GM19043 (cell line): Measurements from ENCODE around the gene CALN1.
"Not testable (repeated sequence)": the region's sequence is repeated elsewhere in the genome, so short reads cannot be mapped to it uniquely, and the experiment has no call there.

ENCODE experiments used
- ATAC-seq: cut with Tn5 transposase; IDR thresholded peaks from one replicate; pipeline ENCODE4 v1.9.1; 2021; ENCODE audit warnings: low read depth; ENCODE audit not compliant: unreplicated experiment

The CALN1 gene

DNA sequence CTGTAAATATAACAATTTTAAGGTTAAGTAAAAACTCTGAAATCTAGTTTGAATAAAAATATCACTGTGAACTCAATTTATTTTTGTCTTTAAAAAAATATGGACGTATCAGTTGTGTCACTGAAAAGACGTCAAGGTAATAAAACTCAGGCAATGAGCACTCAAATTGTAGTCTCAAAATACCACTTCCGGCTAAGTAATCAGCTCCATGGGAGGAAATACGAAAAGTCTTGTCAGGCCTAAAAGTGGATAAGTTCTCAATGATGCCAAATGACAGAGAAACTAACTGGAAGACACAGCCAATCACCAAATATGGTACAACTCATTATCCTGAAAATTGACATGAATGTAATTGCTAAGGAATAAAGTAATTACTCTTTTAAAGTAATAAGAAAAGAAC lies 719 bp downstream of the CALN1 start:
- ATAC-seq, result no peak

DNA sequence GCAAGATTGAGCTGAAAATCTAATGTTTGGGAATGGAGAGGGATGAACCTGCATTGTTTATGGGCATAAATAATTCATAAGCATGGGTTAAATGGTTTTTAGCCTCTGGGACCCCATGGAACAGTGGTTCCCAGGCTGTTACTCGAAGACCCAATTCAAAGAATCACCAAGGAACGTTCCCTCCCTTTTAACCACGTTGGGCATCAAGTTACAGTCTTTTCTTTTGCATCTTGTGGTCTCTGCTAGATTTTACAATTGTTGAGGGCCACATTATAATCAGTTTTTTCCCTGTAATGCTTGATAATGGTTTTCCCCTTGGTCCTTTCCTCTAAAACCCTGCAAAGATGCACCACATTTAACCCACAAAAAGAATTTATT lies 2.5 kb downstream of the CALN1 start:
- ATAC-seq, result no peak

DNA sequence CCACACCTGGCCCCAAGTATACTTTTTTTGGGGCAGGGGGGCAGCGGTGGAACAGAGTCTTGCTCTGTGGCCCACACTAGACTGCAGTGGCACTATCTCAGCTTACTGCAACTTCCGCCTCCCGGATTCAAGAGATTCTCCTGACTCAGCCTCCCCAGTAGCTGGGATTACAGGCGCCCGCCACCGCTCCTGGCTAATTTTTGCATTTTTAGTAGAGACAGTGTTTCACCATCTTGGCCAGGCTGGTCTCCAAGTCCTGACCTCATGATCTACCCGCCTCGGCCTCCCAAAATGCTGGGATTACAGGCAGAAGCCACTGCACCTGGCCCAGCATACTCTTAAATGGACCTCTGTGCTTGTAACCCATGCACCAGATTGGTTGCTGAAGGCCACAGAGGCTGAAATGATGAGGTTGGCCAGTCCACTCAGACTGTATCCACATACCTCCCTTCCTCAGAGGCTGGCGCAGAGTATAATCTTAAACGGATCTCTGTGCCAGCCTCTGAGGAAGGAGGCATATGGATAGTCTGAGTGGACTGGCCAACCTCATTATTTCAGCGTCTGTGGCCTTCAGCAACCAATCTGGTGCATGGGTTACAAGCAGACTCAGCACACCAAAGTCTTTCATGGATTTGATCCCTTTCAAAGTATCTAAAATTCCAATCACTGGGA lies 3.0 kb downstream of the CALN1 start:
- no peak for ATAC-seq

DNA sequence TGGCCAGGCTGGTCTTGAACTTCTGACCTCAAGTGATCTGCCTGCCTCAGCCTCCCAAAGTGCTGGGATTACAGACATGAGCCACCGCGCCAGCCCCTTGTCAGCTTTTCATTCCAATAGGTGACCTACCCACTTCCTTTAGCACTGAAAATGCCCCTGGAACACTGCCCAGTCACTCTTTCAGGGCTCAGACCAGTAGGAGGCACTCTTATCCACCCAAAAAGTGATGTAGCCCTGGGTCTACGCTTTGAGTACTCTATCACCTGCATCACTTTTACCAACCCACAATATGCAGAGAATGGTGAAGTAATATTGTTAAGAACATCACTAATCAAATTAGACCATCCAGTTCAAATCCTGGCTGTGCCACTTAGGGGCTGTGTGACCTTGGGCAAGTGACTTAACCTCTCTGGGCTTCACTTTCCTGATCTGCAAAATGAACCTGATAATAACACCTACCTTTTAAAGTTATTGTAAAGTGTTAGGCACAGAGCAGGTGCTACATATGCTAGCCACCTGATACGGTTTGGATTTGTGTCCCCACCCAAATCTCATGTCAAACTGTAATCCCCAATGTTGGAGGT lies 5.2 kb downstream of the CALN1 start:
- no peak for ATAC-seq

DNA sequence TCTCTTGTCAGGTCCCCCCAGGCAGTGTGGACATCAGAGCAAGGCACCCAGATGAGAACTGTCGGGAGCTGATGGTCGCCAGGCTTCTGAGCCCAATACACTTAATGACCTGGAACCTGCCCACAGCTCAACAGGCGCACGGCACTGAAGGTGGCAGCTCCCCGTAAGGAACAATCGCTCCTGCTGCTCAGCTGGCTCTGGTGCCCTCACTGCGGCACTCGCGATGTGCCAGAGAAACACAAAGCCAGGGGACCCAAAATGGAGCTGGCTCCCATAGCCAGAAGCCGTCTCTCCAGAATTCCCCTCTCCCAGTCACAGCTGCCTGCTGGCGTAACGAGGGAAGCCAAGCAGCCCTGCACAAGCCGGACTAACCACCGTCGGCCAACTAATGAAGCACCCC lies 6.3 kb downstream of the CALN1 start:
- ATAC-seq, result no peak

DNA sequence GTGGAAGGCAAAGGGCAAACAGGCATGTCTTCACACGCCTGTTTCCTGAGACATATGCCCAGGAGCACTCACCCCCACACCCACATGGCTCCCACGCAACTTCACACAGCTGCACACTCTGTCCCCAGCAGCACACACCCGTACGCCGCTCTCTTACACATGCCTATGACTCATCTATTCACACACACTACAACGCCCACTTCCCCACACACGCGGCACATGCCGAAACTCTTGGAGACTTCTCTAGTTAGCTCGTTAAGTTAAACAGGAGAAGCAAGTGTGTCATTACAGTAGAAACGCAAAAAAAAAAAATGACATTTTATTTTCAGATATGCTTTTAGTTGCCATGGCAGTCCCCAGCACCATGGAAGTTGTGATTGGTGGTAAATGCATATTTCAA lies 6.7 kb downstream of the CALN1 start:
- no peak for ATAC-seq

DNA sequence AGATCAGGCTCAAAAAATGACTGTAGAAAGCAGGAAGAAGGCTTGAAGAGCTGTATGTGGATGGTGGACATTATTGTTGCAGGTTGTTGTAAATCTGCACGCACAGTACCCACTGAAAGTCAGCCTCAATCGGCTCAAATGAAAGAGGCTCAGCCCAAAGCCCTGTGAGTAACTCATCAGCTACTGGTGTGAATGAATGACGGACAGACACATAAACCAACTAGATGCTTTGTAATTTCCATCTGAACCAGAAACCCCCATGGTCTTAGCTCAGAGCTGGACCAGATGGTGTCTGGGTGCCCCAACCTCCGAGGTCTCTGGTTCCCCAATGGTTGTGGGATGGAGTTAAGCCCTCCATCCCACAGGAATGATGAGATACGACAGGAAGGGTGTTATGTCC lies 7.4 kb downstream of the CALN1 start:
- no peak for ATAC-seq

DNA sequence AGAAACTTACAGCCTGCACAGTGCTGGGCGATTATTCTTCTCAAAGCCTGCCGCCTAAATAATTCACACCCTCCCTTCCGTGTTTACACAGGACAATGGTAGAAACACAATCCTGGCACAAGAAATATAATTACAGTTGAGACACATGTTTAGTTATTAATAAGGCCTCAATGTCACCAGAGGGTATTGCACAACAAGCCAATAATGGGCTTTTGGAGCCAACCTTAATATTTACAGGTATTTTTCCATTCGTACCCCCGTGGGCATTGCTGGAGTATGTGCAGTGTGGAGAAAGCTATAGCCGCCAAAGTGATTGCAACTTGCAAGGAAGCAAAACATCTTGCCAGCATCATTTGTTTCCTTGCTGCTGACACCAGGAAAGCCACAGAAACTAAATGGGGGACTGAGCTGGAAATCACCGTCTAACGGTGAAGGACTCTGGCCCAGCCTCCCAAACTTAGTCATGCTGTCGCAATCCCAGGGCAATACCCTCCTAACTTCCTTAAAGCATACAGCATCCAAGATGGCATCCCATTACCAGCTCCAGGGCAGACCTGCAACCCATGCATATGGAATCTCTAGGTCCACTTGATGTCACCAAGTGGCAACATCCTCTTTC lies 8.6 kb downstream of the CALN1 start:
- no peak for ATAC-seq

DNA sequence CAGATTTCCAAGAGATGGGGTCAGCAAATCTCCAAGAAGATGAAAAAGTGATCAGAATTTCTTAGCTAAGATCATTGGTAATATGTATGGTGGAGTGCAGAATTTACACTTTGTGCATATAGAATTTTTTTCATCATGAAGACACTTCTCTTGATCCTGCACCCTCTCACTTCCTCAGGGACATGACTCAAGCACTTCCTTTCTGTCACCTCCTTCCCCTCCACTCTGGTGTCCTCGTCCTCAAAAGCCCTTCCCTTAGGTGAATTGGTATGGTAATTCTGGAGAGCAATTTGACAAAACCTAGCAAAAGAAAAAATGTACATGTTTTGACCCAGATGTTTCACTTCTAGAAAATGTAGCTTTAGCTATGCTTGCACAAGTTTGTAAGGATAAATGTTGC lies 18.1 kb downstream of the CALN1 start:
- no peak for ATAC-seq

DNA sequence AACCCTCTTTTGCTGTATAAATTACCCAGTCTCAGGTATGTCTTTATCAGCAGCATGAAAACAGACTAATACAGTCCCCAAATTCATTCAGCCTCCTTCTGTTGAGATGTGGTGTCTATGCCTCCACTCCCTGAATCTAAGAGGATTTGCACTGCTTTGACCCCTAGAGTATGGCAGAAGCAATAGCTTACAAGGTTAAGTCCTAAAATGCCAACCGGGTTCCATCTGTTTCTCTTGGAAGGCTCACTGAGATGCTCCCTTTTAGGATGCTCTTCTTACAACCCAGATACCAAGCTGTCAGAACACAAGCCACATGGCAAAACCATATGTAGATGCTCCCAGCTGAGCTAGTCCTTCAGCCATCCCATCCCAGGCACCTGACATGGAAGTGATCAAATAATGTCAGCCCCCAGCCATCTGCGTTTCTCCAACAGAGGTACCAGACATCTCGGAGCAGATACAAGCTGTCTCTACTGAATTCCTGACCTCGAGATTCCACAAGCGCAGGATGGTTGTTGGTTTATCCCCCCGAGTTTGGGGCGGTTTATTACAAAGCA lies 20.2 kb downstream of the CALN1 start:
- no peak for ATAC-seq

DNA sequence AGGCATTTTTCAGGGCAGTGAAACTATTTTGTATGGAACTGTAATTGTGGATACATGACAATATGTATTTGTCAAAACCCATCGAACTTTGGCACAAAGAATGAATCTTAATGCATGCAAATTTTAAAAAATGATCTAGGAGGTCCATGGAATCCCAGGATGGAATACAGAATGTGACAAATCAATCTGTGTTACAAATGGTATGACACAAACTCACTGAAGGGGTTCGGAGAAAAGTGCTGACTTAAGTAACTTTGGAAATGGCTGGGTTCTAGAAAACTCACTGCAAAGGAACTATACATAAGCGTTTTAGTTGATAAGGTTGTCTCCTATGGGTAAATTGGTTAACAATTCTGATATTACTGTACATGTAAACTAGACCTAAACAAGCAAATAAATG lies 26.0 kb downstream of the CALN1 start:
- ATAC-seq, result no peak

DNA sequence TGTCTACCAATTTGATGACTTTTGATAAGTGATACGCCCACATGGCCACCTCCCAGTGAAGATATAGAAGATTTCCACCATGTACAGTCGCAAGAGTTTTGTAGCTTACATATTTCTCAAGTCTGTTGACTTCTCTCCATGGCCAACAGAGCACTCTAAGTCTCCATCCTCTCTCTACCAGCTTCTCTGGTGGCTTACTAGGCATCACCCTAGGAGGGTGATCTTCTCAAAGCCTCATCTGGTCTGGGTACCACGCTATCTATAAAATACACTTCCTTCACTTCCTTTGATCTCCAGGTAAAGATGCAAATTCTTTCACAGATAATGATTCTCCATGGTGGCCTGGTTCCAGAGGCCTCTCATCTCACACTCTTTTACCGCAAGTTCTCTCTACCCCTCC lies 49.9 kb downstream of the CALN1 start:
- no peak for ATAC-seq

DNA sequence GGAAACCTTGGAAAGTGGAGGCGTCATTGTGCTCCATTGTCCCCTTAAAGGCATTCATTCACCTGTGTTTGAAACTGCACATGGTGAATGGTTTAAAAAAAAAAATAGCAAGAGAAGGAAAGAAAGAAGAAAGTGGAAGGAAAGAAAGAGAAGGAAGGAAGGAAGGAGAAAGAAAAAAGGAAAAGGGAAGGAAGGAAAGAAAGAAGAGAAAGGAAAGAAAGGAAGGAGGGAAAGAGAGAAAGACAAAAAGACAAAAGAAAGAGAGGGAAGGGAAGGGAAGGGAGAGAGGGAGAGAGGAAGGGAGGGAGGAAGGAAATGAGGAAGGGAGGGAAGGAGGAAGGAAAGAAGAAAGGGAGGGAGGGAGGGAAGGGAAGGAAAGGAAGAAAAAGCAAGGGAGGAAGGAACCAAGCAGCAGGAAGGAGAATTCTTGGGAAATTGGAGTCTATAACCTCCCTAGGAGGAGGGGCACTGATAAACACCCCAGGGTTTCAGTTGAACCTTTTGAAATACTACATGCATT lies 66.9 kb downstream of the CALN1 start:
- ATAC-seq, result no peak

DNA sequence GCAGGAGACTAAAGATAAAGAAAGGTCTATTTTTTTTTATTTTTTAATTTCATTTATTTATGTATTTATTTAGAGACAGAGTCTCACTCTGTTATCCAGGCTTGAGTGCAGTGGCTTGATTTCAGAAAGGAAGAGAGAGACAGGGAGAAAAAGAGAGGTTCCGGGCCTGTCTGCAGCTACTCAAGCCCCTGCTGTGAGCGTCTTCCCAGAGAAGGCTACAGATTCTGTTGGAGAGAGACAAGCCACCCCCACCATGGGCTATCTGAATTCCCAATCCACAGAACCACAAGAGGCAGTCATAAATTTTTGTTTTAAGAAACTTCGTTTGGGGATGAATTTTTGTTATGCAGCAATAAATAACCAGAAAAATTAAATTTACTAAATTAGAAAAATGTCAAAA lies 68.1 kb downstream of the CALN1 start:
- no peak for ATAC-seq

DNA sequence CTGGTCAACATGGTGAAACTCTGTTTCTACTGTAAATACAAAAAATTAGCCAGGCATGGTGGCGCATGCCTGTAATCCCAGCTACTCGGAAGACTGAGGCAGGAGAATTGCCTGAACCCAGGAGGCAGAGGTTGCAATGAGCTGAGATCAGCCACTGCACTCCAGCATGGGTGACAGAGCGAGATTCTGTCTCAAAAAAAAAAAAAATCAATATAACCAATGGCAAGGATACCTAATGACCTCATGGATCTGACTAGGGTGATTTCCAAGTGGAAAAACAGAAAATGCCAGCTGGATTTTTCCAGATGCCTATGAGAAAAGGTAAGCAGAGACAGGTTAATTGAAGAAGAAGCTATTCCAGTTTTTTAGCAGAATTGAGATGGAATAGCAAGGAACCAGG lies 68.8 kb downstream of the CALN1 start:
- ATAC-seq, result not testable (repeated sequence)

DNA sequence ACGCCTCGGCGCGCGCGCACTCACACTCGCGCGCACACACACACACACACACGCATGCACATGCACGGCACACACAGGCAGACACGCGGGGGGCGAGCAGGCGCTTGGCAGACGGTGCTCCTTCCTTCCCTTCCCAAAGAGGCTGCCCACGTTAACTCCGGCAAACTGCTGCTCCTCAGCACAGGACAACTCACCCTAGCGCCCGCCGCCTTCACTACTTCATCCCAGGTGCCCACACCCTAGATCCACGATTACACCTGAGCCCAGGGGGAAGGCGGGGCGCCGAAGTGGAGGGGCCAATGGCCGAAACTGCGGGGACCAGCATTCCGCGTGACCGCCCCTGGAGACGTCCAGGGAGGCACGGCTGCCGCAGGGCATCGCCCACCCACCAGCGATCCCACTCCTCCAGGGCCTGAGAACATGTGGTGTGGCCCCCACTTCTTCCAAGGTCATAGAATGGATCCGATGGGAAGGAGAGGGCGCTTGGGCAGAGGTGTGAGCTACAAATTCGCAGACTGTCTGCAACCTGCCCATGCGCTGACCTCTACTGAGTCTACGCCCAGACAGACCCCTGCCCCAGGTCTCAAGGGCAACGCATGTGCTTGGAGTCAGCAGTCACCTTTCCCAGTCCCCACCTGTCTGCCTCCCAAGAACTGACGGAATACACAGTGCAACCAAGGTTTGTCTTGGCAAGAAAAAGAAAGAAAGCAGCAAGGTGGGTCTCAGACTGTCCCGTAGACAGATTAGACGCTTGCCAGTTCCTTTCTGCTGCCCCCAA lies 74.6 kb downstream of the CALN1 start:
- ATAC-seq, result no peak

DNA sequence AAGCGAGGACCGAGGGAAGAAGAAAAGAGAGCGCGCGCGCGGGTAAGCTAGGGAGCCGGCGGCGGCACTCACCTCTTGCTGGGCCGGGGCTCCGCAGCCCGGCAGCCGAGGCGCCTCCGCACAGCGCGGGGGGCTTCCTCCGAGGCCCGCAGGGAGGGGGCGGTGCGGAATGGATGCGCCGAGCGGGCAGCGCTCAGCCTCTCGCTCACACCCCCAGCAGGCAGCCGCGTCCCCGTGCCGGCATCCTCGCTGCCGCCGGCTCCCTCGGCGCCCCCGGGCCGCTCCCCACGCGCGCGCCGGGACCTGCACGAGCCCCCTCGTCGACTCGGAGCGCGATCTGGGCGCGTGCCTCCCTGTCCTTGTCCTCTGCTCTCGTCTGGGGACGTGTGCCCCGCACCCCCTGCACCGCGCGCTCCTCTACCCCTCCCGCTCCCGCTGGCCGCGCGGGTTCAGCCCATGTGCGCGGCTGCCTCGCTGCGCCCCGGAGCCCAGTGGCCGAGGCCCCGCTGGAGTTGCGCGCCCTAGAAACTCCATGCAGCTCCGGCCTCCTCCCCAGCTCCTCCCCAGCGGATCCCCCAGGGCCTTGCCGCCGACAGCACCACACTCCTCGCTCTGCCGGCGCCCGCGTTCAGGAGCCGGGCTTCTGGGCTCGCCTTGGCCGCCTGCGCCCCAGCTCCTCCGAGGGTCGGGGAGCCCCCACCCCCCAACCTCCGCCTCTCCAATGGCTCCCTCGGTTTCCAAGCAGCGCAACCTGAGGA lies 75.3 kb downstream of the CALN1 start:
- no peak for ATAC-seq

DNA sequence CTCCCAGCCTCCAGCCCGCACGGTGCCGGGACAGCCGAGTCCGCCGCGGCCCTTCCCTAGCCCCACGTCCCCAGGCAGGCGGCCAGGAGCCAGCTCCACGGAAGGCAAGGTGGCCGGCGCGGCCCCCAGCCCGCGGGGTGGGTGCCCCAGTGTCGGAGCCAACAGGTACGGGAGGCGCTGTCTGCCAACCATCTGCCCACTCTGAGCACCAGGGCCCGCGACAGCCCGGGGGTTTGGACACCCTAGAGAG lies 75.8 kb downstream of the CALN1 start:
- ATAC-seq, result no peak

DNA sequence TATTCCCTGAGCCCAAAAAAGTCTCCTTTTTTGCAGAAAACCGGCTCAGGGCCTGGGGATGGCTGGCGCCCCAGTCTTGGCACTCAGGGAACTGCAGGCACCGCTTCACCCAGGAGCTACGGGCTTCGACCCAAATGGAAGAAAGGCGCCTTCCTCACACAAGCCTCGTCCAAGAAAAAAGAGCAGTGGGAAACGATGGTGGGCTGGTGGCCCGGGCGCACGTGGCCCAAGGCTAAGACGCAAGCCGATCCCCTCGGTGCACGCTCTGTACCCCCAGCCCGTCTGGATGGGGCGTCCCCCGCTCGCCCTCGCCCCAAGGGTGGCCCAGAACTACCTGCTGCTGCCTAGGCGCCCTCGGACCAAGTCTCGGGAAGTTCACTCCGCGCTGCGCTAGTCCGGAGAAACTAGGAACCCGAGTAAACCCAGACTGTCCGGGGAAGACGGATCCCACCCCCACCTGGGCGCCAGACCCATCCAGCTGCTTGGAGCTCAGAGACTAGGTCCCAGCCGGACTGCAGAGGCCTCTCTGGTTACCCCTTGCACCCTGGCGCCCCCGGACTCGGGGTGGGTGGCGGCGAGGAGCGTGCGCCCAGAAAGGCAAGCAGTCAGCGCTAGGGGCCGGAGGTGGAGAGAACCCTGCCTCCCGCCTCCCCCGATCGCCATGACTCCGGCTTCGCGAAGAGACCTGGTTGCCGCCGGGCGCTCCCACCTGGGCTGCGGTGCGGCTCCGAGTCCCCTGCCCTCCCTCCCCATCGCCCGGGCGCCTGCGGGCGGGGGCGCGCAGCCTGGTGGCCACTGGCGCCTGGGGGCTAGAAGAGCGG lies 76.4 kb downstream of the CALN1 start:
- no peak for ATAC-seq

DNA sequence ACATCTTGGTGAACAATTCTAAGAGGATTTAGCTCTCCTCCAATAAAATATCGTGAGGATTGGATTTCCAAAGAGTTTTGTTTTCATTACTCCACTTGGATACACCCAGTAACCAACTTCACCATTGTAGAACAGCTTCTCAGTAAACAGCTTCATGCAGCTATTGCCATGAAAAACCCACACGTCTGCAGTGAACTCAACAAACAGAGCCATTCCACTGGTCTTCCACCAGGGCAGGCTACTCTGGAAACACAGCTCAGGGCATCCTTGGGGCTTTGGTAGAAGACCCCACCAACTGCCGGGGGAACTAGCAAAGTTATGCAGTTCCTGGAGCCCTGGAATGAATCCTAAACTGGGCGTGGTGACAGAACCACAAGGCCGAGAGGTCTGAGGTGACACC lies 77.4 kb downstream of the CALN1 start:
- ATAC-seq, result no peak
